HEK293T (cell line): ENCODE data around the gene FBH1.

Experiments
- BHLHE40 ChIP-seq: fragments of 450-650 bp; IDR thresholded peaks from 2 replicates; pipeline ENCODE4 v1.6.1; 2016; ENCODE audit warnings: mild to moderate bottlenecking, moderate library complexity, borderline replicate concordance
- CTBP1 ChIP-seq: fragments of 450-650 bp; IDR thresholded peaks from 2 replicates; pipeline ENCODE4 v1.6.1; 2016; ENCODE audit warnings: borderline replicate concordance
- FOXK2 ChIP-seq: fragments of 450-650 bp; IDR thresholded peaks from 2 replicates; pipeline ENCODE4 v1.6.1; 2016; ENCODE audit warnings: mild to moderate bottlenecking
- SUZ12 ChIP-seq: fragments of 450-650 bp; IDR thresholded peaks from 2 replicates; pipeline ENCODE4 v1.6.1; 2016; ENCODE audit warnings: mild to moderate bottlenecking
- TARDBP ChIP-seq: fragments of 450-650 bp; IDR thresholded peaks from 2 replicates; pipeline ENCODE4 v1.6.1; 2016

GRCh38 chr10:5862360-5862961 is 27.6 kb upstream of the FBH1 start:
- TF ChIP-seq SUZ12 = no peak
- TF ChIP-seq CTBP1 = no peak
- TF ChIP-seq FOXK2 = no peak
- no peak for TF ChIP-seq TARDBP
- no peak for TF ChIP-seq BHLHE40
